GM12878 (cell line): Measurements from ENCODE around the gene SPX.
A peak's percentile ranks its signal among the peaks of the same experiment; 100 is the strongest.

Experiments
- CREB1 ChIP-seq: IDR thresholded peaks from 2 replicates; pipeline ENCODE4 v1.6.1; 2012; ENCODE audit warnings: low read depth, mild to moderate bottlenecking, inconsistent platforms
- CTCF ChIP-seq, 3 experiments: IDR thresholded peaks in 2 of 3; conservative IDR thresholded peaks in 1 of 3; 2 replicates each; pipeline ENCODE4 v1.5.1; 2011; ENCODE audit warnings: low read depth in 3 of 3, low read length in 3 of 3, mild to moderate bottlenecking in 3 of 3, control low read depth in 2 of 3, moderate library complexity in 2 of 3, inconsistent platforms in 1 of 3, mixed read lengths in 1 of 3; ENCODE audit not compliant: control insufficient read depth in 2 of 3, insufficient read depth in 1 of 3; ENCODE audit errors: extremely low read depth in 1 of 3
- JUND ChIP-seq: IDR thresholded peaks from 2 replicates; pipeline ENCODE4 v1.6.1; 2012; ENCODE audit warnings: low read depth, mild to moderate bottlenecking, low read length, improper control_type of control experiment, moderate library complexity
- KAT2A ChIP-seq: conservative IDR thresholded peaks from 2 replicates; pipeline ENCODE4 v1.6.1; 2011; ENCODE audit warnings: low read depth, low read length; ENCODE audit not compliant: control insufficient read depth

GRCh38 chr12:21501258-21502163 lies 24.6 kb upstream of the SPX start, which contains the start of the genes GOLT1B and RECQL:
- no peak for TF ChIP-seq KAT2A
- no peak for TF ChIP-seq CTCF (IDR thresholded peaks at IDR 0.05 in 2 of 3, conservative IDR thresholded peaks at IDR 0.05 in 1 of 3; ENCODE audit: control insufficient read depth in 2 of 3, extremely low read depth in 1 of 3, insufficient read depth in 1 of 3, low read depth in 3 of 3, low read length in 3 of 3)
- TF ChIP-seq CREB1, result peak; percentile 95
- TF ChIP-seq JUND, result no peak
